Heart left ventricle (tissue), 16 donors: ENCODE data around the gene SMDT1. TPM values are rescaled to one million over a fixed set of nuclear protein-coding genes. Genes with fewer than 3 reads are reported as not detected.

Experiments
- ATAC-seq, 4 donors: fragments of 200-7000 bp; cut with Tn5 transposase; one replicate each; pipeline ENCODE4 v1.9.1; 2020 to 2022; ENCODE audit warnings: moderate library complexity in 4 of 4, mild to moderate bottlenecking in 3 of 4, moderate number of reproducible peaks in 1 of 4
- DNase-seq, 5 donors: peaks; one replicate each; pipeline ENCODE4 v3.0.0-alpha.2; 2020
- H3K27ac ChIP-seq, 12 donors: fragments of 200-600 bp; sonication (generic) in 4 of 12; one replicate each; pipeline versions ENCODE4 v1.5.0 to v1.8.0; 2016 to 2022; ENCODE audit warnings: mild to moderate bottlenecking in 2 of 12
- H3K27me3 ChIP-seq, 9 donors: fragments of 200-600 bp; sonication (generic) in 2 of 9; one replicate each; pipeline versions ENCODE4 v1.5.1 to v1.8.0; 2016 to 2022; ENCODE audit warnings: mild to moderate bottlenecking in 3 of 9
- H3K36me3 ChIP-seq, 9 donors: fragments of 200-600 bp; sonication (generic) in 2 of 9; one replicate each; pipeline versions ENCODE4 v1.5.0 to v1.8.0; 2018 to 2022; ENCODE audit warnings: mild to moderate bottlenecking in 2 of 9
- H3K4me1 ChIP-seq, 12 donors: fragments of 200-600 bp; sonication (generic) in 4 of 12; one replicate each; pipeline versions ENCODE4 v1.5.0 to v1.8.0; 2016 to 2022; ENCODE audit warnings: mild to moderate bottlenecking in 3 of 12
- H3K4me3 ChIP-seq, 12 donors: fragments of 200-600 bp; sonication (generic) in 4 of 12; one replicate each; pipeline versions ENCODE4 v1.5.0 to v1.8.0; 2017 to 2022; ENCODE audit warnings: mild to moderate bottlenecking in 9 of 12, moderate library complexity in 4 of 12
- H3K9me3 ChIP-seq, 12 donors: fragments of 200-600 bp; sonication (generic) in 4 of 12; one replicate each; pipeline versions ENCODE4 v1.5.0 to v1.8.0; 2016 to 2022; ENCODE audit warnings: mild to moderate bottlenecking in 1 of 12
- POLR2A ChIP-seq, 2 donors: fragments of 450-650 bp; IDR thresholded peaks; one replicate each; pipeline ENCODE4 v1.6.1; 2017; ENCODE audit warnings: antibody characterized with exemption in 2 of 2, mild to moderate bottlenecking in 2 of 2, moderate library complexity in 2 of 2
- WGBS, 4 donors: extraction: QIAGEN DNeasy Blood & Tissue Kit in 2 of 4; methylation state at CpG; one replicate each; pipeline versions ENCODE4 v1.1.5 to v1.1.7; 2013 to 2018; 5-methylcytosine and 5-hydroxymethylcytosine counted together
- intact Hi-C, 10 donors: fragments of 100-400 bp; cut with DNase I; formaldehyde crosslinking; loops; one replicate each; pipeline versions ENCODE4 v1.11.1 to v1.14.2; 2022
- polyA plus RNA-seq, 2 donors: library from polyadenylated mRNA; stranded (reverse); fragments of 200-250 nt; gene quantifications; one replicate each; pipeline ENCODE4 v1.2.3, GENCODE V29; 2013
- total RNA-seq, 9 donors: library from RNA; depleted of rRNA in 2 of 9; stranded (reverse); fragments of >200 nt in 2 of 9; fragmentation: NEBNext Ultra II Directional in 3 of 9; extraction: Animal tissue kit (Norgen Biotek cat#: 25700) in 3 of 9; gene quantifications; one replicate each; pipeline versions ENCODE4 v1.1.0 to v1.2.4, GENCODE V29; 2016 to 2023
- TF ChIP-seq, protein P1 (sequence below), 12 donors: fragments of 200-600 bp; sonication (generic) in 4 of 12; IDR thresholded peaks; one replicate each; pipeline versions ENCODE4 v1.5.0 to v1.8.0; 2018 to 2022; ENCODE audit warnings: antibody characterized with exemption in 12 of 12, mild to moderate bottlenecking in 5 of 12
- donor health status: ischemic (EF 13 %, LVEDD 7.1; RV severe dilation, severe dysfunction).
- donor health status: healthy with polysubstance abuse.
- donor health status: DM: no; HTN: yes; CAD: no.
- donor health status: DM: no; HTN: no; CAD: no.
- donor health status: ischemic (EF 25% LVEDD 6.9; RV normal size, moderate dysfunction).
- donor health status: ischemic (EF 25% LVEDD 5.7; RV mildly dilated, moderate dysfunction).
- donor health status: healthy.
- donor health status: DM: yes; HTN: yes; CAD: no.
- donor health status: ischemic (EF 35%, LVEDD 5.7; RV mildly dilated, moderate dysfunction).
- donor health status: nonischemic (EF 11% LVEDD 7.7; RV severe dilation, severe dysfunction).
- donor health status: DM: yes; HTN: yes; CAD: no.
- donor health status: PGD.
- donor health status: ischemic (EF 29% LVEDD 5.4; RV normal size, mild dysfunction).
- donor health status: nonischemic (EF 23%, LVEDD 6.1; RV moderate dilation, normal function).

SMDT1 gene
- total and polyA plus RNA-seq, 11 donors = 15.3 to 235 (median 117) TPM

- ATAC-seq (no peak), DNase-seq (no peak)
- TF ChIP-seq, protein P1, sequence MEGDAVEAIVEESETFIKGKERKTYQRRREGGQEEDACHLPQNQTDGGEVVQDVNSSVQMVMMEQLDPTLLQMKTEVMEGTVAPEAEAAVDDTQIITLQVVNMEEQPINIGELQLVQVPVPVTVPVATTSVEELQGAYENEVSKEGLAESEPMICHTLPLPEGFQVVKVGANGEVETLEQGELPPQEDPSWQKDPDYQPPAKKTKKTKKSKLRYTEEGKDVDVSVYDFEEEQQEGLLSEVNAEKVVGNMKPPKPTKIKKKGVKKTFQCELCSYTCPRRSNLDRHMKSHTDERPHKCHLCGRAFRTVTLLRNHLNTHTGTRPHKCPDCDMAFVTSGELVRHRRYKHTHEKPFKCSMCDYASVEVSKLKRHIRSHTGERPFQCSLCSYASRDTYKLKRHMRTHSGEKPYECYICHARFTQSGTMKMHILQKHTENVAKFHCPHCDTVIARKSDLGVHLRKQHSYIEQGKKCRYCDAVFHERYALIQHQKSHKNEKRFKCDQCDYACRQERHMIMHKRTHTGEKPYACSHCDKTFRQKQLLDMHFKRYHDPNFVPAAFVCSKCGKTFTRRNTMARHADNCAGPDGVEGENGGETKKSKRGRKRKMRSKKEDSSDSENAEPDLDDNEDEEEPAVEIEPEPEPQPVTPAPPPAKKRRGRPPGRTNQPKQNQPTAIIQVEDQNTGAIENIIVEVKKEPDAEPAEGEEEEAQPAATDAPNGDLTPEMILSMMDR (IDR thresholded peaks at IDR 0.05) = no peak
- TF ChIP-seq POLR2A (IDR thresholded peaks at IDR 0.05) = no peak
- Histone ChIP-seq H3K36me3 (peaks cover 0 to 92% (median 60%) of the 10 kb centered on the region in 9 donors), H3K27ac (no peak overlapping the region), H3K4me3 (no peak overlapping the region), H3K4me1 (peaks cover 0 to 14% (median 1%) of the 10 kb centered on the region in 12 donors), H3K27me3 (no peaks in the 10 kb centered on the region), H3K9me3 (no peaks in the 10 kb centered on the region)
- intact Hi-C loops = loop anchor here in 1 of 10 donors (10.0 kb wide), 1 partner anchor 60 kb away; no protein-coding TSS in a partner anchor
- 90 to 100% (median 92%) methylated on average over 1 of the region's 1 CpG for WGBS, 4 donors
These were observed 14.9 kb upstream of the SMDT1 start for GRCh38 chr22:42064629-42065028.

- 83 to 92% (median 88%) methylated on average over 12 to 13 of the region's 13 CpGs for WGBS, 4 donors
- DNase-seq = no peak
- H3K4me1 ChIP-seq = peaks cover 0 to 19% (median 7%) of the 10 kb centered on the region in 12 donors
- H3K9me3 ChIP-seq = no peaks in the 10 kb centered on the region
- H3K27ac ChIP-seq = no peak overlapping the region
- no peak overlapping the region for H3K4me3 ChIP-seq
- H3K36me3 ChIP-seq = peaks cover 0 to 82% (median 50%) of the 10 kb centered on the region in 9 donors
- intact Hi-C loops = loop anchor here in 1 of 10 donors (10.0 kb wide), 1 partner anchor 61 kb away; no protein-coding TSS in a partner anchor
- no peak for TF ChIP-seq POLR2A (IDR thresholded peaks at IDR 0.05)
- TF ChIP-seq, protein P1 (IDR thresholded peaks at IDR 0.05) = no peak
- H3K27me3 ChIP-seq = no peaks in the 10 kb centered on the region
- ATAC-seq = no peak
These were observed 13.9 kb upstream of the SMDT1 start for GRCh38 chr22:42065438-42066125.

- H3K36me3 ChIP-seq = peaks cover 0 to 76% (median 44%) of the 10 kb centered on the region in 9 donors
These were observed 13.3 kb upstream of the SMDT1 start for GRCh38 chr22:42066126-42066761.

More at GRCh38 chr22:42066126-42066761, 13.3 kb upstream of the SMDT1 start:
- TF ChIP-seq POLR2A (IDR thresholded peaks at IDR 0.05) = no peak
- TF ChIP-seq, protein P1 (IDR thresholded peaks at IDR 0.05) = no peak
- Histone ChIP-seq H3K4me1 (peaks cover 0 to 22% (median 11%) of the 10 kb centered on the region in 12 donors), H3K27me3 (no peaks in the 10 kb centered on the region), H3K27ac (no peak overlapping the region), H3K4me3 (no peak overlapping the region), H3K9me3 (no peaks in the 10 kb centered on the region)
- intact Hi-C loops = loop anchor here in 1 of 10 donors (10.0 kb wide), 1 partner anchor 61 kb away; no protein-coding TSS in a partner anchor
- DNase-seq = no peak
- 95 to 98% (median 97%) methylated on average over 7 of the region's 7 CpGs for WGBS, 4 donors
- no peak for ATAC-seq
